GM18951 (cell line): Measurements from ENCODE around the gene SESTD1.

Source experiments
- POLR2A ChIP-seq: IDR thresholded peaks from 4 replicates; pipeline ENCODE4 v1.6.1; 2011; ENCODE audit warnings: mild to moderate bottlenecking; ENCODE audit not compliant: insufficient read length, insufficient read depth; ENCODE audit errors: extremely low read depth
- in situ Hi-C: fragments of 300-500 bp; cut with MboI; formaldehyde crosslinking; loops from one replicate; pipeline ENCODE4 v1.12.0; 2022; ENCODE audit warnings: low sequenced_read_pairs, mixed read lengths, inconsistent platforms; ENCODE audit not compliant: unreplicated experiment

SESTD1 gene

DNA sequence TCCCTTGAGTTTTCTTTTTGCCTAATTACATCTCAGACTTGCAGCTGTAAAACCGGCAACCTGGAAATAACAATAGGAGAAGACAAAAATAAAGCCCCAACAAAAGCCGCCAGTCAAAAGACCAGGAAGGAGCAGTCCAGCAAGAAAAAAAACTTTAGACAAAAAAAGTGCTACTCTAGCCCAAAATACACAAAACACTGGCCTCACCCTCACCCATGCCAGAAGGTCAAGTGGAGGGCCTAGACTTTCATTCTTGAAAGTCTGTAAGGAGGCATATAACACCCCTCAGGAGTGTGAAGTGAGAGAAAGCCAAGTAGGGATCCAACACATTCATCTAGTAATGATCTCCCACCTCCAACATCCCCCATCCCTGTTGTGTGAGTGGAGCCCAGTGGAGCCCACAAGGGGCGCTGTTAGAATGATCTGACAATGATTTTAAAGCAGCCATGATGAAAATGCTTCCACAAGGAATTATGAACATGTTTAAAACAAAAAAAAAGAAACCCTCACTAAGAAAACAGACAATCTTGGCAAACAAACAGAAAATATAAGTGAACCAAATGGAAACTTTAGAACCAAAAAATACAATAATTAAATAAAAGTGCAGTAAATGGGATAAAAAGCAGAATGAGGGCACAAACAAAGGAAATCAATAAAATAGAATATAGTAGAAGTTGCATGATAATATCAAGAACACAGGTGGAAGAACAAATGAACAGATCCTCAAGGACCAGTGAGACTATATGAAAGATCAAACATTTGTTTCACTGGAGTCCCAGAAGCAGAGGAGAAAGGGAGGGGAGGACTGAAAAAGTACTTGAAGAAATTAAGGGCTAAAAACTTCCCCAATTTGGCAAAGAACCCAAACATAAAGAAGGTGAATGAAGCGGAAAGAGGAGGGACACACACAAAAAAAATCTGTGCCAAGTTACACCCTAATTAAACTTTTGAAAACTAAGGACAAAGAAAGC, 23.9 kb downstream of the SESTD1 start:
- in situ Hi-C loops: no loop called here
- TF ChIP-seq POLR2A: no peak

DNA sequence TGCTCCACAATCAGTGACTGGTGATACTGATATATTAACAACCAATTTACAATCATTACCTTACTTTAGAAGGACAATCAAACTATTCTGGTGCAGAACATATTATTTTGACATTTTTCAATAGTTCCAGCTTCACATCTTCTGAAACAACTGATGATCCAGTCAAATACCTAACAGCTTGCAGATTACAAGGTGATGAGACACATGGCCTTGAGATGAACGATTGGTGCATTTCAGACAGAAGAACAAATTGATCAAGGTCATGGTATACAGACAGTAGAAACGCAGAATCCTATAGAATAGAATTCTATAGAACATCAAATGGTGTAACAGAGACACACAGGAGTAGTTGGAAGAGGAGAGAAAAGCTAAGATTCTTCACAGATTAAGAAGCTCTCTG, 24.8 kb downstream of the SESTD1 start:
- no peak for TF ChIP-seq POLR2A
- in situ Hi-C loops: no loop called here

DNA sequence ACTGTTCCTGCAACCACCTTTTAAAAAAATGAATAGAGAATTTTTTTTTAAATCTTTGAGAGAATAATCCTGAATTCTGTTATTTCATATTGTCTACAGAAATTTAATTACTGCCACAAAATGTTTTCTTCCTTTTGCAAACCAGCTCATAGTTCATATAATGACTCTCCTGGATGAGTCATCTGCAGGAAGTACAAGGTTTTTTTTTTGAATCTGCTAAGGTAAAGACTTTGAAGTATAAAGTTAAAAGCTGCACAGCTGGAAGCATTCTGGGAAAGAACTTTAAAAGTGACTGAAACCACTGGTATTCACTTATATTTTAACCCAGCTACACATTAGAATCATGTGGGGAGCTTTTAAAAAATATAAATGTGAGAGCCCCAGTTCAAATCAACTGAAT, 25.4 kb downstream of the SESTD1 start:
- in situ Hi-C loops: no loop called here
- TF ChIP-seq POLR2A: no peak

DNA sequence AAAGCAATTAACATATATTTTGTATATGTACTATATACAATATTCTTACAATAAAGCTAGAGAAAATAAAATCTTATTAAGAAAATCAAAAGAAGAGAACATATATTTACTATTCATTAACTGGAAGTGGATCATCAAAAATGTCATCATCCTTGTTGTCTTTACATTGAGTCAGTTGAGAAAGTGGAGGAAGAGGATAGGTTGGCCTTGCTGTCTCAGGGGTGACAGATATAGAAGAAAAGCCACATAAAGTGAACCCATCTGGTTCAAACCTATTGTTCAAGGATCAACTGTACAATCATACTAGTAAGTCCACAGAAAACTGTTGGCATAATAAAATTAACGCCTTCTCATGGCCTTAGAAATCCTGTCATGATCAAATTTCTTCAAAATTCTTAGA, 26.6 kb downstream of the SESTD1 start:
- no peak for TF ChIP-seq POLR2A
- in situ Hi-C loops: no loop called here

DNA sequence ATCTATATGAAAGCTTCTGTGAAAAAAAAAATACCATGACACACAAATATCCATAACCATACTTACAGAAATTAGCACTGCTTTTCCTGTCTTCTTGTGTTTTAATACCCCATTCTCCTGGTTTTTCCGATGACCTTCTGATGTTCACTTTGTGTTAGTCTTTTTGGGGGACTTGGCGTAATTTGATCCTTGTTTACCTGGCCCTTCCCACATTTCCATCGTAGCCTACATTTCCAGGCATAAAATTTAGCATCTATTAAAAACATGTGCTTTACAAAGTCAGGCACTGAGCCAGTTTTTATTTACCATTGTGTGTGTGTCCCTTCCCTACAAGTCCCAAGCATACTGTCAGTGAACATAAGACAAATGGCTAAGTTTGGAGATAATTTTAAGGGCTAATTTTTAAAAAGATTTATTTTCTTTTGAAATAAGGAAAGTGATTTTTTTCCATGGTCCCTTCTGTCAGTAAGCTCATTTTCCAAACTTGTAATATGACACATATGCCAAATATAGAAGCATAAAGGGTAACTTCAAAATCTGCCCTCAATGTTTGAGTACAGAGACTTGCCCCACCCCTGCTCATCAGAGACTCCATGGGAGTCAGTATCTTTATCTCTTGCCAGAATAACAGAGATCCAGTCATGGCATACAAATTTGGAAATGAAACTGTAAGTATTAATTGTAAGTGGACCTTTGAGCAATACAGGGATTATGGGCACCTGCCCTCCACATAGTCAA, 27.3 kb downstream of the SESTD1 start:
- no peak for TF ChIP-seq POLR2A
- in situ Hi-C loops: no loop called here

DNA sequence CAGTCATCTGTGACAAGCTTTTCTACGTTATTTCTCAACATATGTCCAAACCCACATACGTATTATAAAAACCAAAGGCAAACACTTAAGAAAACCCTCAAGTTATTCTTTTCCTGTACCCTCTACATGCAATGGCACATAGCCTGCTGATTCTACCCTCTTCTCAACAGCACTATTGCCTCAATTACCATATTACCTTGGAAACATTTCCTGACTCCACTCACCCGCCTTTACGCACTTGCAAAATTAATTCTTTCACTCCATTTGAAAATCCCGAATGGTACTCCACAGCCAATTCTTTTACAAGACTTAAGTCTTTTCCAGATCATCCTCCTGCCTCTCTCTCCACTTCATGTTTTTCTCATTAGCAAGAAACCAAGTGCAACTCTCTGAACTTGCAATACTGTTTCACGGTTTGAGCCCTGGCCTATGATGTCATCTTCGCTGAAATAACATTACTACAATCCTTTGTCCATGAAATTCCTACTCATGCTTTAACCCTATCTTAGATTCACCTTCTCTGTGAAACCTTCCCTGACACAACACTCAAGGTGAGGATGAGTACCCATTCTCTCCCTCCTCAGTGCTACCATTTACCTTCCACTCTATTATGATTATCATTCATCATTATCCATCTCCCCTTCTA, 29.0 kb downstream of the SESTD1 start:
- no peak for TF ChIP-seq POLR2A
- in situ Hi-C loops: no loop called here

DNA sequence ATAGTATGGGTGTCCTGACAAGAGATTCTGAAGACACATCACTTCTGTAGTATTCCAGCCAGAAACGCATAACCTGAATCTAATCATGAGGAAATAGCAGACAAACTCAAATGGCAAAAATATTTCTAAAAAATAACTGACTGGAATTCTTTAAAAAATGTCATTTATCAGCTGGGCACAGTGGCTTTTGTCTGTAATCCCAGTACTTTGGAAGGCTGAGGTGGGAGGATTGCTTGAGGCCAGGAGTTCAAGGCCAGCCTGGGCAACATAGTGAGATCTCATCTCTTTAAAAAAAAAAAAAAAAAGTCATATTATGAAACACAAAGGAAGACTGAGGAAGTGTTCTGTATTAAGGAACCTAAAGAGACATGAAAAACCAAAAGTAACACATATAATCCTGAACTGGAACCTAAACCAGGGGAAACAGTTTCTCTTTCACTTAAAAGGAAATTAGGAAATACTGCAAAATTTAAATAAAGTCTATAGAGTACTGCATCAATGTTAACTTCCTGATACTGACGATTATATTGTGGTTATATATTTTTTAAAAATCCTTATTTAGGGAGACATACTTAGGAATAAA, 29.9 kb downstream of the SESTD1 start:
- in situ Hi-C loops: no loop called here
- no peak for TF ChIP-seq POLR2A

DNA sequence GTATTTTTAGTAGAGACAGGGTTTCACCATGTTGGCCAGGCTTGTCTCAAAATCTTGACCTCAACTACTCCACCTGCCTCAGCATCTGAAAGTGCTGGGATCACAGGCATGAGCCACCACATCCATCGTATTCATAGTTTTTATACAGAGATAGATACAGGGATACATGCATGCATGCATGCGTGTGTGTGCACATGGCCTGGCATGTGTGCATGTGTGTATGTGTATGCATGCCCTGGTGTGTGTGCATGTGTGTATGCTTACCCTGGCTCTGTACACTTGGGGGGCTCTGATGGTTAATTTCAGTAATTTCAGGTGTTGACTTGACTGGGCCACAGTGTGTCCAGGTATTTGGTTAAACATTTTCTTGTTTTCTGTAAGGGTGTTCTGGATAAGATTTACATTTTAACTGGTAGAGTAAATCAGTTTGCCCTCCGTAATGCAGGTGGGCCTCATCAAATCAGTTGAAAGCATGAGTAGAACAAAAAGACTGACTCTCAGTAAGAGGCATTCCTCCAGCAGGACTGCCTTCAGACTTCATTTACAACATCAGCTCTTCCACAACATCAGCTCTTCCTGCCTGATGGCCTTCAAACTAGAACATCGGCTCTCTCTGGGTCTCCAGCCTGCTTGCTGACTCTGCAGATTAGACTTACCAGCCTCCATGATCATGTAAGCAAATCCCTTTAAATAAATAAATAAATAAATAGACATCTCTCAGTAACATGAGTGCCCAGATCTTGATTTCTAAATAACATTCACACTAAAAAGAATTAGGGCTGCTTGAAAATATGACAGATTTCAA, 30.8 kb downstream of the SESTD1 start:
- TF ChIP-seq POLR2A: no peak
- in situ Hi-C loops: no loop called here

DNA sequence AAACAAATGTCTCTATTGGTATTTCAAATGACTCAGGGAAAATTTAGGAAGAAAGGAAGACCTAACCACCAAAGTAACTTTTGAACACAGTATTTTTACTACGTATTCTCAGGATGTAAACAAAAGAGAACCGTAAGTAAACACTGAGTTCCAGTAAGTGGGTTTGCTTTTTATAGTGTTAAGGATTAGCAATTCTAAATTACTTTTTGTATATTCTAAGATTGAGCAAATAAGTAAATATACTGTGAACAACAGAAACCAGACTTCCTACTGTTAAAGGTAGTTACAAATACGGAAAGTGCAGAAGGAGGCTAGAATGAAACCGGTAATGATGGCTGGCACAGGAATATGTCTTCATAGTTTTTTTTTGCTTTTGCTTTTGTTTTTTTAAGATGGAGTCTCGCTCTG, 31.5 kb downstream of the SESTD1 start:
- in situ Hi-C loops: no loop called here
- TF ChIP-seq POLR2A: no peak

DNA sequence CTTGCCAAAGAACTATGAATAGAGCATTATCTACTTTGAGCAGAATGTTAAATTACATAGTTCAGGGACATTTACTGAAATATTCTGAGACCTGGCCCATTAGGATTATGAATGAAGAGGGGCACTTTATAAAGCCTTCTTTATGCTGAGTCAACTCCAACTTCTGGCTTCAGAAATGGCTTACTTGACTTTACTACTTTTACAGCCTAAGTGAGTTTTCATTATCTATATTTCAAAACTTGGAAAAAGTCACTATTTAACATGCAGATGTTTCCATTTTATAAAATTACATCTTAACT, 37.7 kb downstream of the SESTD1 start:
- TF ChIP-seq POLR2A: no peak
- in situ Hi-C loops: no loop called here

DNA sequence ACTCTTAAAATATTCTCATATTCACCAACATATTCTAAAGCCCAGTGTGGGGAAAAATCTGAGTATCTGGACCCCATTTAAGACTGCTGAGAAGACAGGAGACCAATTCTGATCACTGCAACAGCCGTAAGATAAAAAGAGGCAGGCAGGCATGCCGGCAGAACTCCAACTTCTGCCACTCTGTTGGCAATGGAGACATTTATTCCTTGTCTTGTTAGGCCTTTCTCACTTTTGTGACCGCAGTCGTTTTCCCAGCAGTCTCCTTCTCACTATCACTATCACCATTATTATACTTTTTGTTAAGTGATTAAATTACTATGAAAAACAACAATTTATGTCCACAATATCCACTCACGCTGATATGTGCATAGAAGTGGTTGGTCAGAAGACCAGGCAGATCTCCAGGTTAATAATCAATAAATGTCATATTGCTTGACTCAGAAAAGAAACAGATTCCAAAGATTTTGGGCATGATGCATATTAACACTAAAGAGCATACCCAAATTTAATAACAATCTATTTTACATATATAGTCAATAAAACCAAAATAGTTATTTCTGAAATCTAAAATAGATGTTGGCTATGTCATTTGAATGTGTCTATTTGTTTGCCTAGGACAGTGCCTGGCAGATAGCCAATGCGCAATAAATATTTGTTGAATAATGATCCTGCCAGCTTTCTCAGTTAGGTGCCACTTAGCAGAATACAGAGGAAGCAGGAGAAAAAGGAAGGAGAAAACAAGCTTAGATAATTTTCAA, 38.2 kb downstream of the SESTD1 start:
- no peak for TF ChIP-seq POLR2A
- in situ Hi-C loops: no loop called here

DNA sequence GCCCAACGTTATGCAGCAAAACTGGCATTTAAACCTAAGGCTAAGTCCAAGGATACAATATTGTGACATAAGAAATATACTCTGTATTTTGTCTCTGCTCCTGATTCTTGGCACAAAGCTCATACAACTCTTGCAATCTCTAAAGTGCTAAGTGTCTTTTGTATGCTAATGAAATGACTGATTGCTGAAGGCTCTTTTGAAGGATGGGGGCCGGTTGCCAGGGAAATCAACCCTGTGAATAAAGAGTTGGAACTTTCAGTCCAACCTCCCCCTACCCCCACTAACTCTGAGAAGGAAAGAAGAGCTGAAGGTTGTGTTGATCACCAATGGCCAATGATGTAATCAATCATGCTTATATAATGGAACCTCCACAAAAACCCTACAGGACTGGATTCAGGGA, 40.3 kb downstream of the SESTD1 start:
- no peak for TF ChIP-seq POLR2A
- in situ Hi-C loops: loop anchor here (25.0 kb wide), 1 partner anchor 213 kb away; no protein-coding TSS in a partner anchor
